Stimulated activated CD8-positive, alpha-beta memory T cell treated with anti-CD3 and anti-CD28 coated beads, Interleukin-7, amount 100 ng/mL, for 24 hours (primary cell): Measurements from ENCODE around the gene SLC6A18.

Experiments used
- DNase-seq: peaks from one replicate; pipeline ENCODE4 v3.0.0-alpha.2; 2020; ENCODE audit warnings: low read depth

The SLC6A18 gene

DNA sequence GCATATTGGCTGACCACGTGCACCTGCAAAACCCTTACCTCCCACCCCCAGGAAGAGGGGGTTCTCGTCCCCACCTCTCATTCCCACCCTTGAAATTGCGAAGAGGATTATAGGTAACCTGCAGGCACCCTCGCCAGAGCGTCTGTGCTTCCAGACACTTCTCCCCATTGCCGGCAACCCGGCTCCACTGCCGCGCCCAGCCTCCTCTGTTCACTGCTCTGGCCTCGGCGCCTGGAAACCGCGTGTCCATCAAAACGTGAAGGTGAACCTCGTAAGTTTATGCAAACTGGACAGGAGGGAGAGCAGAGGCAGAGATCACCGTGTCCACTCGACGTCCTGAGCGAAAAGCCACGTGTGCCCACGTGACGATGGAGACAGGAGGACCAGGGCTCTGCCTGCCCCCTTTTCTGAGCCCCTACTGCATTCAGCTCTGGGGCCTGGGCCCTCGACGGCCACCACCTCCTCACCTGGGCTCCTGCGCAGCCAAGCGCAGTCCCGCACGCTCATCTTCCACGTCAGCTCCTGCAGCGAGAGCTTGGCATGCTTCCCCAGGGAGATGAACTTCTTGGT is 67.8 kb downstream of the SLC6A18 start:
- no peak for DNase-seq

DNA sequence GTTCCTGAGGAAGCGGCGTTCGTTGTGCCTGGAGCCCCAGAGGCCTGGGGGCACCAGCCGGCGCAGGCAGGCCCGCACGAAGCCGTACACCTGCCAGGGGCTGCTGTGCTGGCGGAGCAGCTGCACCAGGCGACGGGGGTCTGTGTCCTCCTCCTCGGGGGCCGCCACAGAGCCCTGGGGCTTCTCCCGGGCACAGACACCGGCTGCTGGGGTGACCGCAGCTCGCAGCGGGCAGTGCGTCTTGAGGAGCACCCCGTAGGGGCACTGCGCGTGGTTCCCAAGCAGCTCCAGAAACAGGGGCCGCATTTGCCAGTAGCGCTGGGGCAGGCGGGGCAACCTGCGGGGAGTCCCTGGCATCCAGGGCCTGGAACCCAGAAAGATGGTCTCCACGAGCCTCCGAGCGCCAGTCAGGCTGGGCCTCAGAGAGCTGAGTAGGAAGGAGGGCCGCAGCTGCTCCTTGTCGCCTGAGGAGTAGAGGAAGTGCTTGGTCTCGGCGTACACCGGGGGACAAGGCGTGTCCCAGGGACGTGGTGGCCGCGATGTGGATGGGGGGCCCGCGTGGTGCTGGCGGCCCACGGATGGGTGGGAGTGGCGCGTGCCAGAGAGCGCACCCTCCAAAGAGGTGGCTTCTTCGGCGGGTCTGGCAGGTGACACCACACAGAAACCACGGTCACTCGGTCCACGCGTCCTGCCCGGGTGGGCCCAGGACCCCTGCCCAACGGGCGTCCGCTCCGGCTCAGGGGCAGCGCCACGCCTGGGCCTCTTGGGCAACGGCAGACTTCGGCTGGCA is 68.4 kb downstream of the SLC6A18 start:
- no peak for DNase-seq

DNA sequence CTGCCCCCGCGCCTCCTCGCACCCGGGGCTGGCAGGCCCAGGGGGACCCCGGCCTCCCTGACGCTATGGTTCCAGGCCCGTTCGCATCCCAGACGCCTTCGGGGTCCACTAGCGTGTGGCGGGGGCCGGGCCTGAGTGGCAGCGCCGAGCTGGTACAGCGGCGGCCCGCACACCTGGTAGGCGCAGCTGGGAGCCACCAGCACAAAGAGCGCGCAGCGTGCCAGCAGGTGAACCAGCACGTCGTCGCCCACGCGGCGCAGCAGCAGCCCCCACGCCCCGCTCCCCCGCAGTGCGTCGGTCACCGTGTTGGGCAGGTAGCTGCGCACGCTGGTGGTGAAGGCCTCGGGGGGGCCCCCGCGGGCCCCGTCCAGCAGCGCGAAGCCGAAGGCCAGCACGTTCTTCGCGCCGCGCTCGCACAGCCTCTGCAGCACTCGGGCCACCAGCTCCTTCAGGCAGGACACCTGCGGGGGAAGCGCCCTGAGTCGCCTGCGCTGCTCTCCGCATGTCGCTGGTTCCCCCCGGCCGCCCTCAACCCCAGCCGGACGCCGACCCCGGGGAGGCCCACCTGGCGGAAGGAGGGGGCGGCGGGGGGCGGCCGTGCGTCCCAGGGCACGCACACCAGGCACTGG is 69.1 kb downstream of the SLC6A18 start:
- no peak for DNase-seq

DNA sequence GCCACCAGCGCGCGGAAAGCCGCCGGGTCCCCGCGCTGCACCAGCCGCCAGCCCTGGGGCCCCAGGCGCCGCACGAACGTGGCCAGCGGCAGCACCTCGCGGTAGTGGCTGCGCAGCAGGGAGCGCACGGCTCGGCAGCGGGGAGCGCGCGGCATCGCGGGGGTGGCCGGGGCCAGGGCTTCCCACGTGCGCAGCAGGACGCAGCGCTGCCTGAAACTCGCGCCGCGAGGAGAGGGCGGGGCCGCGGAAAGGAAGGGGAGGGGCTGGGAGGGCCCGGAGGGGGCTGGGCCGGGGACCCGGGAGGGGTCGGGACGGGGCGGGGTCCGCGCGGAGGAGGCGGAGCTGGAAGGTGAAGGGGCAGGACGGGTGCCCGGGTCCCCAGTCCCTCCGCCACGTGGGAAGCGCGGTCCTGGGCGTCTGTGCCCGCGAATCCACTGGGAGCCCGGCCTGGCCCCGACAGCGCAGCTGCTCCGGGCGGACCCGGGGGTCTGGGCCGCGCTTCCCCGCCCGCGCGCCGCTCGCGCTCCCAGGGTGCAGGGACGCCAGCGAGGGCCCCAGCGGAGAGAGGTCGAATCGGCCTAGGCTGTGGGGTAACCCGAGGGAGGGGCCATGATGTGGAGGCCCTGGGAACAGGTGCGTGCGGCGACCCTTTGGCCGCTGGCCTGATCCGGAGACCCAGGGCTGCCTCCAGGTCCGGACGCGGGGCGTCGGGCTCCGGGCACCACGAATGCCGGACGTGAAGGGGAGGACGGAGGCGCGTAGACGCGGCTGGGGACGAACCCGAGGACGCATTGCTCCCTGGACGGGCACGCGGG is 69.9 kb downstream of the SLC6A18 start, which contains the start of gene TERT:
Gene TERT, minus strand, starts transcription at position 234 of the 815 bp plus-strand sequence. Its CDS starts 79 bp downstream, at position 155.
- peak; percentile 70 for DNase-seq

DNA sequence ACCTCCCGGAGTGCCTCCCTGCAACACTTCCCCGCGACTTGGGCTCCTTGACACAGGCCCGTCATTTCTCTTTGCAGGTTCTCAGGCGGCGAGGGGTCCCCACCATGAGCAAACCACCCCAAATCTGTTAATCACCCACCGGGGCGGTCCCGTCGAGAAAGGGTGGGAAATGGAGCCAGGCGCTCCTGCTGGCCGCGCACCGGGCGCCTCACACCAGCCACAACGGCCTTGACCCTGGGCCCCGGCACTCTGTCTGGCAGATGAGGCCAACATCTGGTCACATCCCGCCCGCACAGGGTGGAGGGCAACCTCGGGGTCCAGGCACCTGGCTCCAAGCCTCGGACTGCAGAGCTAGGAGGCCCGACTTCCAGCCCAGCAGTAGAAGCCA is 70.5 kb downstream of the SLC6A18 start:
- DNase-seq: no peak
